Natural killer cell (primary cell): ENCODE measurements around the gene MON1B. TPM values are rescaled to one million over a fixed set of nuclear protein-coding genes. Genes with fewer than 3 reads are reported as not detected.
A peak's percentile ranks its signal among the peaks of the same experiment; 100 is the strongest.

ENCODE experiments used
- ATAC-seq, 3 donors: fragments of 150-1000 bp in 2 of 3; fragments of 200-7000 bp in 1 of 3; cut with Tn5 transposase; 1 replicate in 1 of 3; 2 replicates in 2 of 3; pipeline ENCODE4 v1.10.0; 2021; ENCODE audit warnings: mild to moderate bottlenecking in 2 of 3, moderate library complexity in 2 of 3
- DNase-seq, 2 donors: peaks; one replicate each; pipeline versions ENCODE4 v3.0.0 to v3.0.0-alpha.2; 2013 to 2021; ENCODE audit warnings: mixed read lengths in 1 of 2
- H3K27ac ChIP-seq: one replicate; pipeline ENCODE4 v1.5.1; 2013; ENCODE audit warnings: mild to moderate bottlenecking, low read length
- H3K27me3 ChIP-seq: one replicate; pipeline ENCODE4 v1.6.1; 2013; ENCODE audit warnings: low read length; ENCODE audit not compliant: control insufficient read depth, insufficient read depth
- H3K36me3 ChIP-seq: one replicate; pipeline ENCODE4 v1.6.1; 2013; ENCODE audit warnings: low read length; ENCODE audit not compliant: control insufficient read depth, insufficient read depth
- H3K4me1 ChIP-seq: one replicate; pipeline ENCODE4 v1.6.1; 2013; ENCODE audit warnings: low read length; ENCODE audit not compliant: control insufficient read depth, insufficient read depth
- H3K4me3 ChIP-seq: one replicate; pipeline ENCODE4 v1.5.1; 2013; ENCODE audit warnings: low read length
- H3K9me3 ChIP-seq: one replicate; pipeline ENCODE4 v1.6.1; 2013; ENCODE audit warnings: low read length; ENCODE audit not compliant: control insufficient read depth, insufficient read depth
- H3K27ac Mint-ChIP-seq, 2 donors: one replicate each; pipeline ENCODE4 v1.8.0; 2022; ENCODE audit warnings: mild to moderate bottlenecking in 2 of 2, mixed read lengths in 2 of 2, moderate library complexity in 1 of 2
- H3K27me3 Mint-ChIP-seq, 2 donors: one replicate each; pipeline ENCODE4 v1.8.0; 2022; ENCODE audit warnings: low read depth in 2 of 2, mixed read lengths in 2 of 2
- H3K36me3 Mint-ChIP-seq: one replicate; pipeline ENCODE4 v1.8.0; 2022; ENCODE audit warnings: mixed read lengths
- H3K4me1 Mint-ChIP-seq, 2 donors: one replicate each; pipeline ENCODE4 v1.8.0; 2022; ENCODE audit warnings: mixed read lengths in 2 of 2
- H3K4me3 Mint-ChIP-seq: one replicate; pipeline ENCODE4 v1.8.0; 2022; ENCODE audit warnings: mild to moderate bottlenecking, moderate library complexity, mixed read lengths
- H3K9me3 Mint-ChIP-seq, 2 donors: one replicate each; pipeline ENCODE4 v1.8.0; 2022; ENCODE audit warnings: mixed read lengths in 2 of 2
- CTCF ChIP-seq: fragments of 200-600 bp; IDR thresholded peaks from one replicate; pipeline ENCODE4 v1.8.0; 2022; ENCODE audit warnings: antibody characterized with exemption
- WGBS: methylation state at CpG from one replicate; pipeline ENCODE4 v1.1.7; 2013; ENCODE audit warnings: missing lambda C conversion rate; ENCODE audit not compliant: insufficient coverage; 5-methylcytosine and 5-hydroxymethylcytosine counted together
- intact Hi-C: fragments of 100-400 bp; cut with micrococcal nuclease; formaldehyde crosslinking; loops from one replicate; pipeline ENCODE4 v1.14.2; 2022
- total RNA-seq, 4 donors: library from RNA; stranded (reverse); fragments of 120-200 nt in 1 of 4; gene quantifications; one replicate each; pipeline versions ENCODE4 v1.2.3 to v1.2.4, GENCODE V29; 2013 to 2022

Gene MON1B
- total RNA-seq, 3 donors from 2014 or later (not counting 1 experiment from before 2014, with no cell fraction given): 88.6 to 97.8 (median 91.1) TPM

- H3K4me1 Mint-ChIP-seq: no peaks in the 10 kb centered on the region
- no peaks in the 10 kb centered on the region for H3K36me3 ChIP-seq
- H3K4me3 ChIP-seq: no peak overlapping the region
- no peaks in the 10 kb centered on the region for H3K27me3 Mint-ChIP-seq
- H3K36me3 Mint-ChIP-seq: no peaks in the 10 kb centered on the region
- intact Hi-C loops: no loop called here
- no peak overlapping the region for H3K27ac ChIP-seq
- H3K4me1 ChIP-seq: no peaks in the 10 kb centered on the region
- no peaks in the 10 kb centered on the region for H3K9me3 ChIP-seq
- H3K27me3 ChIP-seq: no peaks in the 10 kb centered on the region
- TF ChIP-seq CTCF: peak; percentile 23
- no peak overlapping the region for H3K27ac Mint-ChIP-seq
- DNase-seq (peak in 1 of 2 donors; percentile 55), ATAC-seq (peak in 1 of 3 donors; percentile 36)
- 67% methylated on average over 9 of the region's 10 CpGs for WGBS
- H3K4me3 Mint-ChIP-seq: no peak overlapping the region
- H3K9me3 Mint-ChIP-seq: no peaks in the 10 kb centered on the region
Measured at GRCh38 chr16:77223184-77223583, 32.2 kb downstream of the MON1B start.

- H3K27me3 ChIP-seq: no peaks in the 10 kb centered on the region
- H3K36me3 ChIP-seq: no peaks in the 10 kb centered on the region
- no peaks in the 10 kb centered on the region for H3K4me1 ChIP-seq
- H3K27ac Mint-ChIP-seq: no peak overlapping the region
- H3K9me3 Mint-ChIP-seq: no peaks in the 10 kb centered on the region
- peaks cover 2 to 8% of the 10 kb centered on the region in 2 donors for H3K27me3 Mint-ChIP-seq
- no peak overlapping the region for H3K27ac ChIP-seq
- no peak for ATAC-seq
- DNase-seq: no peak
- H3K4me3 ChIP-seq: no peak overlapping the region
- H3K36me3 Mint-ChIP-seq: no peaks in the 10 kb centered on the region
- 93% methylated on average over 3 of the region's 3 CpGs for WGBS
- H3K9me3 ChIP-seq: no peaks in the 10 kb centered on the region
- intact Hi-C loops: no loop called here
- H3K4me3 Mint-ChIP-seq: no peak overlapping the region
- no peaks in the 10 kb centered on the region for H3K4me1 Mint-ChIP-seq
- no peak for TF ChIP-seq CTCF
Measured at GRCh38 chr16:77225182-77225581, 34.2 kb downstream of the MON1B start.

- Histone ChIP-seq H3K36me3 (no peaks in the 10 kb centered on the region), H3K27ac (no peak overlapping the region), H3K4me3 (no peak overlapping the region), H3K4me1 (no peaks in the 10 kb centered on the region), H3K9me3 (no peaks in the 10 kb centered on the region), H3K27me3 (no peaks in the 10 kb centered on the region)
- Mint-ChIP-seq H3K36me3 (no peaks in the 10 kb centered on the region), H3K9me3 (no peaks in the 10 kb centered on the region), H3K27ac (no peak overlapping the region), H3K4me1 (no peaks in the 10 kb centered on the region), H3K4me3 (no peak overlapping the region), H3K27me3 (peaks cover 8% of the 10 kb centered on the region in 2 donors)
- no peak for DNase-seq
- ATAC-seq: no peak
- no peak for TF ChIP-seq CTCF
- intact Hi-C loops: no loop called here
- 81% methylated on average over 5 of the region's 5 CpGs for WGBS
Measured at GRCh38 chr16:77227745-77228144, 36.8 kb downstream of the MON1B start.

GRCh38 chr16:77231047-77231446, 40.1 kb downstream of the MON1B start:
- no peaks in the 10 kb centered on the region for H3K9me3 ChIP-seq
- no peaks in the 10 kb centered on the region for H3K27me3 ChIP-seq
- H3K36me3 ChIP-seq: no peaks in the 10 kb centered on the region
- intact Hi-C loops: no loop called here
- H3K27ac ChIP-seq: no peak overlapping the region
- H3K9me3 Mint-ChIP-seq: no peaks in the 10 kb centered on the region
- peaks cover 2 to 3% of the 10 kb centered on the region in 2 donors for H3K4me1 Mint-ChIP-seq
- DNase-seq (no peak), ATAC-seq (no peak)
- H3K36me3 Mint-ChIP-seq: no peaks in the 10 kb centered on the region
- peaks cover 10 to 16% of the 10 kb centered on the region in 2 donors for H3K27me3 Mint-ChIP-seq
- H3K27ac Mint-ChIP-seq: no peak overlapping the region
- H3K4me3 Mint-ChIP-seq: no peak overlapping the region
- TF ChIP-seq CTCF: no peak
- WGBS: 51% methylated on average over 2 of the region's 3 CpGs
- H3K4me1 ChIP-seq: peaks cover 3% of the 10 kb centered on the region
- H3K4me3 ChIP-seq: no peak overlapping the region
